ENCODE data around the gene BCKDK.

GRCh38 chr16:31130336-31130891 lies 22.2 kb downstream of the BCKDK start:
- TF ChIP-seq, protein P1, sequence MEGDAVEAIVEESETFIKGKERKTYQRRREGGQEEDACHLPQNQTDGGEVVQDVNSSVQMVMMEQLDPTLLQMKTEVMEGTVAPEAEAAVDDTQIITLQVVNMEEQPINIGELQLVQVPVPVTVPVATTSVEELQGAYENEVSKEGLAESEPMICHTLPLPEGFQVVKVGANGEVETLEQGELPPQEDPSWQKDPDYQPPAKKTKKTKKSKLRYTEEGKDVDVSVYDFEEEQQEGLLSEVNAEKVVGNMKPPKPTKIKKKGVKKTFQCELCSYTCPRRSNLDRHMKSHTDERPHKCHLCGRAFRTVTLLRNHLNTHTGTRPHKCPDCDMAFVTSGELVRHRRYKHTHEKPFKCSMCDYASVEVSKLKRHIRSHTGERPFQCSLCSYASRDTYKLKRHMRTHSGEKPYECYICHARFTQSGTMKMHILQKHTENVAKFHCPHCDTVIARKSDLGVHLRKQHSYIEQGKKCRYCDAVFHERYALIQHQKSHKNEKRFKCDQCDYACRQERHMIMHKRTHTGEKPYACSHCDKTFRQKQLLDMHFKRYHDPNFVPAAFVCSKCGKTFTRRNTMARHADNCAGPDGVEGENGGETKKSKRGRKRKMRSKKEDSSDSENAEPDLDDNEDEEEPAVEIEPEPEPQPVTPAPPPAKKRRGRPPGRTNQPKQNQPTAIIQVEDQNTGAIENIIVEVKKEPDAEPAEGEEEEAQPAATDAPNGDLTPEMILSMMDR (IDR thresholded peaks at IDR 0.05) = no peak
- no peak for TF ChIP-seq POLR2A (IDR thresholded peaks at IDR 0.05)

All from esophagus squamous epithelium (tissue), 4 donors.